ENCODE measurements around the gene ENAM. TPM values are rescaled to one million over a fixed set of nuclear protein-coding genes. Genes with fewer than 3 reads are reported as not detected.

ENAM gene
- total and polyA plus RNA-seq, 2 experiments from 2014 or later: not detected

GRCh38 chr4:70603856-70604255, 24.7 kb upstream of the ENAM start (continued):
- TF ChIP-seq CTCF (conservative IDR thresholded peaks at IDR 0.05; ENCODE audit: low read depth in 2 of 2) (no peak), ETS1 (IDR thresholded peaks at IDR 0.05) (no peak), CREB1 (CRISPR knock-in tag; IDR thresholded peaks at IDR 0.05; ENCODE audit: low read depth) (no peak), EZH2phosphoT487 (IDR thresholded peaks at IDR 0.05; ENCODE audit: unreplicated experiment) (no peak), ZNF462 (CRISPR knock-in tag; IDR thresholded peaks at IDR 0.05) (no peak)

GRCh38 chr4:70606459-70606858, 22.1 kb upstream of the ENAM start:
- TF ChIP-seq POLR2AphosphoS5 (IDR thresholded peaks at IDR 0.05; ENCODE audit: low read depth): no peak
- TF ChIP-seq REST (IDR thresholded peaks at IDR 0.05; ENCODE audit: unreplicated experiment): no peak
- no peak for TF ChIP-seq CTCF (conservative IDR thresholded peaks at IDR 0.05; ENCODE audit: low read depth in 2 of 2)
- Mint-ChIP-seq H3K27ac (no peak overlapping the region), H3K27me3 (ENCODE audit: insufficient read depth, low read depth, poor library complexity) (peaks cover 2% of the 10 kb centered on the region)

More at GRCh38 chr4:70606459-70606858, 22.1 kb upstream of the ENAM start:
- DNase-seq (ENCODE audit: low spot score) (no peak), ATAC-seq (no peak)
- H3K27ac ChIP-seq (ENCODE audit: low read depth): no peak overlapping the region
- no peak overlapping the region for H3K4me2 ChIP-seq
- H3K9me3 Mint-ChIP-seq: no peaks in the 10 kb centered on the region; the same call in 2 of the 3 replicates
- H3K9me2 ChIP-seq (ENCODE audit: insufficient read depth): peaks cover 7% of the 10 kb centered on the region
- no peaks in the 10 kb centered on the region for H3K79me2 ChIP-seq (replicated peaks; ENCODE audit: insufficient read depth)
- H3K4me3 ChIP-seq: no peak overlapping the region
- H3K36me3 Mint-ChIP-seq (ENCODE audit: low read depth): no peaks in the 10 kb centered on the region
- H3K4me1 ChIP-seq (ENCODE audit: insufficient read depth): no peaks in the 10 kb centered on the region
- peaks cover 6% of the 10 kb centered on the region; the same call in 2 of the 3 replicates for H3K4me1 Mint-ChIP-seq
- no peaks in the 10 kb centered on the region for H3F3A ChIP-seq (replicated peaks; ENCODE audit: low read depth)
- H4K20me1 ChIP-seq (replicated peaks; ENCODE audit: insufficient read depth): no peaks in the 10 kb centered on the region
- H3K27me3 ChIP-seq (ENCODE audit: insufficient read depth): no peaks in the 10 kb centered on the region
- H3K4me3 Mint-ChIP-seq: no peak overlapping the region
- no peak overlapping the region; the same call in 1 of the 2 replicates for H2AFZ ChIP-seq
- H3K36me3 ChIP-seq (ENCODE audit: insufficient read depth): no peaks in the 10 kb centered on the region
